HFF-Myc (cell line): ENCODE results near the gene C16orf74.

Experiments
- DNase-seq: peaks from one replicate; pipeline ENCODE4 v3.0.0-alpha.2; 2011; ENCODE audit warnings: low read depth; ENCODE audit errors: extremely low read depth
- H3K4me3 ChIP-seq: replicated peaks from 2 replicates; pipeline ENCODE4 v1.5.1; 2011; ENCODE audit warnings: low read depth, mild to moderate bottlenecking, control low read depth, low read length
- CTCF ChIP-seq: IDR thresholded peaks from 2 replicates; pipeline ENCODE4 v1.5.1; 2012; ENCODE audit warnings: mild to moderate bottlenecking, low read depth, low read length, control low read depth; ENCODE audit errors: missing control alignments

Gene C16orf74

GRCh38 chr16:85698459-85698891, 52.4 kb downstream of the C16orf74 start:
- H3K4me3 ChIP-seq: no peak overlapping the region
- no peak for DNase-seq
- TF ChIP-seq CTCF: no peak

- no peak overlapping the region for H3K4me3 ChIP-seq
- no peak for TF ChIP-seq CTCF
- no peak for DNase-seq
Measured at GRCh38 chr16:85697431-85697830, 53.5 kb downstream of the C16orf74 start.

- TF ChIP-seq CTCF: no peak
- no peak for DNase-seq
- H3K4me3 ChIP-seq: no peak overlapping the region
Measured at GRCh38 chr16:85696781-85697180, 54.1 kb downstream of the C16orf74 start.

- H3K4me3 ChIP-seq: no peak overlapping the region
- no peak for TF ChIP-seq CTCF
- no peak for DNase-seq
Measured at GRCh38 chr16:85695196-85696128, 55.4 kb downstream of the C16orf74 start.

GRCh38 chr16:85690469-85691064, 60.3 kb downstream of the C16orf74 start:
- DNase-seq: no peak

GRCh38 chr16:85689950-85690320, 61.0 kb downstream of the C16orf74 start:
- no peak overlapping the region for H3K4me3 ChIP-seq
- no peak for DNase-seq
- no peak for TF ChIP-seq CTCF

More at GRCh38 chr16:85690469-85691064, 60.3 kb downstream of the C16orf74 start:
- TF ChIP-seq CTCF: no peak
- H3K4me3 ChIP-seq: no peak overlapping the region
